NCI-H2196 treated with DMSO at 0.1 percent for 48 hours (cell line): ENCODE data around the gene ATP2A3.
A peak's percentile ranks its signal among the peaks of the same experiment; 100 is the strongest.

Experiments
- DNase-seq: peaks from one replicate; lab custom pipeline; 2025; ENCODE audit not compliant: unreplicated experiment; lab: John Stamatoyannopoulos, UW

Gene ATP2A3

DNA sequence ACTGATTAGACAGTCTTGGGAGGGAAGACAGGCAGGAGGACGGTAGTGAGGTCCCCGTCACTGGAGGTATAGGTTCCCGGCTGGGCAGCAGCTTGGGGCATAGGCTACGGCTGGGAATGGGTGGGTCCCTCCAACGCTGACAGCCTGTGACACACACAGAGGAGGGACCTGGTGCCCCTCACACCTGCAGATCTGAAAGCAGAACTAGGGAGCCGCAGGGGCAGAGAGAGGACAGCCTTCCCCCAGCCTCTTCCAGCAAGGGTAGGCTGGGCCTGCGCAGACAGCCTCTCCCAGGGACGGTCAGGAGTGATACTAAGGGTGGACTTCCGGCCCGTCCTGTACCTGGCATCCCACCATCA lies 49.9 kb downstream of the ATP2A3 start:
- no peak for DNase-seq

- DNase-seq: peak; percentile 19
Observed at GRCh38 chr17:3913531-3914311, 50.5 kb downstream of the ATP2A3 start.

DNA sequence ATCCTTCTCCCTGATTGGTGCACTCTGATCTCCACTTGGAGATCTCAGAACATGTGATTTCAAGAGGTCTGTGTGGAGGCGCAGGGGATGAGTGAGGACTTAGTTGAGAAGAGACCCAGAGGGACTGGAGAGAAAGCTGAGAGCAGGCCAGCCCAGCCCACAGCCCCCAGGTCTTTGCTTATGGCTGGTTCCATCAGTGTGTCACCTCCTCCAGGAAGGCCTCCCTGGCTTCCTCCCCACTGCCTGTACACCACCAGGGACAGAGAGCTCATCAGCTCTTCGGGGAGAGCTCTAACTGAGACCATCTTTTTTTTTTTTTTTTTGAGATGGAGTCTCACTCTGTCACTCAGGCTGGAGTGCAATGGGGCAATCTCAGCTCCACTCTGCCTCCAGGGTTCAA lies 51.4 kb downstream of the ATP2A3 start:
- DNase-seq: no peak

DNA sequence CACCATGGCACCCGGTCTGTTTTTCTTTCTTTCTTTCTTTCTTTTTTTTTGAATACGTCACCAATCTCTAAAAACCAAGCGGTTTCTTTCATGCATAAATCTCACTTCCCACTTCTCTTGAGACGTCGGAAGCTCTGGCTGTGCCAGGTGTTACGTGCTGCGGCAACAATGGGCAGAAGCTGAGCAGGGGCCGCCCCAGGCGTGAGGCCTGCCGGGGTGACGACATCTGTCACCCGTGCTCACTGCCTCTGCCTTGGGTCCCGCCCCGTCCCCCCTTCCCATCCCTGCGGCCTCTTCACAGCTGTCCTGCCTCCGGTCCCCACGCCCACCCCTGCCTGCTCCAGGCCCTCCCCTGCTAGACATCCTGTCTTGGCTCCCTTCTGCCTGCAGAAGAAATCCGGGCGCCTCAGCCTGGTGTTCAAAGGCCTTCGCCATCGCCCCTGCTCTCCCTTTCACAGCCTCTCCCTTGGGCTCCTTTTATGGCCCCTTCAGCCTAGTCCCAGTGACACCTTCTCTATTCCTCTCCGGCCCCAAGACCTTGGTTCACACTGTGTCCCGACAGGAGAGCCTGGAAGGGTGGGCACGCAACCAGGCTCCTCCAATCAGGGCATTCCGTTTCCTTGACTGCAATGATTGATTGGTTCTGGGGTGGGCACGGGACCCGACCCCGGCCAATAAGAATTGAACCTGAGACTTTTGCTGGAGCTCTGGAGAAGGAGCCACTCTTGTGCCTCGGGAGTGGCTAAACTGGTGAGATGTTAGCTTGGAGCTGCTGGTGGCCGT lies 52.8 kb downstream of the ATP2A3 start:
- DNase-seq: no peak

- DNase-seq: no peak
Observed at GRCh38 chr17:3910420-3911270, 53.6 kb downstream of the ATP2A3 start.

- no peak for DNase-seq
Observed at GRCh38 chr17:3909257-3909656, 55.0 kb downstream of the ATP2A3 start.

GRCh38 chr17:3907483-3908216 lies 56.6 kb downstream of the ATP2A3 start:
- DNase-seq: no peak

- DNase-seq: no peak
Observed at GRCh38 chr17:3906881-3907280, 57.4 kb downstream of the ATP2A3 start.

DNA sequence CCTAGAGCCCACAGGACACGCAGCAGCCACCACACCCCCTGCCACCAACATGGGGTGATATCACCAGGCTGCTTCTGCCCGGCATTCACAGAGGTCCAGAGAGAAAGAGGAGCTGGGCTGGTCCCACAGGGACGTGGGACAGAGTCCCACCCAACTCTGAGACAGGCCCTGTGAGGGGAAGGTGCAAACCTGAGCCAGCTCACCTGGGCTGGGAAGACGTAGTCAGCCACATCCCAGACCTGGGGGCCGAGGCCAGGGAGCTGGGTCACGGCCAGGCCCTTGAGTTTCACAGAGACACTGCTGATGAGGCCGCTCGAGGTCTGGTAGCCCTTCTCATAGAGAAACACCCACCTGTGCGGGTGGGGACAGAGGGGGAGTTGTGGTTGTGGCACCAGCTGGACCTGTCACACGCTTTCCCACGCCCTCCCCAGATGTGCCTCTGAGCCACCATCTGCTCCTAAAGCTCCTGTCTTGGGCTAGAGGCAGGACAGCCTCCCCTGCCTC lies 59.2 kb downstream of the ATP2A3 start:
- DNase-seq: no peak

DNA sequence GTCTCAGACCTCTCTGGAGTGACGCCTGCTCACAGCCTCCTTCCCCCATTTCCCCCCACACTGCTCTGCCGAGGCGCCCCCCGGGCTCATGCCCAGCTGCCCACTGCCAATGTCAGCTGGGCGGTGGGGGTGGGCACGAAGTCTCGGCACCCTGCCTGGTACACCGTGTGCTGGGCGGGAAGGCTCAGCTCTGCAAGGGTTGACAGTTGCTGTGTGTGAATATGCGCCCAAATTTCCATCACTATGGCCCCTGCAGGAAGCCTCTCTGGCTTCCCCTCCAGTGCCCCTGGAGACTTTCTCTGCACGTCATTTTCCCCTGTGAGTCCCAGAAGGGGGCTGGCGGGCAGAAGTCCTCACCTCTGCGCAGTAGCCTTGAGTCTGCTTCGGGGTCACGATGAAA lies 59.7 kb downstream of the ATP2A3 start:
- no peak for DNase-seq

- DNase-seq: no peak
Observed at GRCh38 chr17:3903881-3904290, 60.4 kb downstream of the ATP2A3 start.

- no peak for DNase-seq
Observed at GRCh38 chr17:3903051-3903825, 61.0 kb downstream of the ATP2A3 start.

- no peak for DNase-seq
Observed at GRCh38 chr17:3900646-3901045, 63.6 kb downstream of the ATP2A3 start.

DNA sequence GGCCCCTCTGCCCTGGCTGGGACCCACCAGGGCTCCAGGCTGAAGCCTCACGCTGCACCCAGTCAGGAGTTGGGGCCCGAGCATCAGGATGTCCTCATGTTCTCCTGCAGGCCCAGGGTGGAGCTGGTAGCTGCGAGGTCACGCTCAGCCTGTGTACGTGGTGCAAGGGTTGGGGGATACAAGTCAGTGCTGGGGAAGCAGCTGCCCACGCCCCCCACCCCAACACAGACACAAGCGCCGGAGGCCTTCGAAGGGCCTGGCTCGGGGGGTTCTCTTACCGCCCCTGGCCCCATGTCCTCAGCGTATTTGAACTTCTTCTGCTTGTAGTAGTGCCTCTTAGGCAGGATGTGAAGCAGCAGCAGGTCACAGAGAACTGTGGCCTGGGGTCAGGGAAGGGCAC lies 66.5 kb downstream of the ATP2A3 start:
- DNase-seq: no peak

- DNase-seq: no peak
Observed at GRCh38 chr17:3896968-3897235, 67.3 kb downstream of the ATP2A3 start.

DNA sequence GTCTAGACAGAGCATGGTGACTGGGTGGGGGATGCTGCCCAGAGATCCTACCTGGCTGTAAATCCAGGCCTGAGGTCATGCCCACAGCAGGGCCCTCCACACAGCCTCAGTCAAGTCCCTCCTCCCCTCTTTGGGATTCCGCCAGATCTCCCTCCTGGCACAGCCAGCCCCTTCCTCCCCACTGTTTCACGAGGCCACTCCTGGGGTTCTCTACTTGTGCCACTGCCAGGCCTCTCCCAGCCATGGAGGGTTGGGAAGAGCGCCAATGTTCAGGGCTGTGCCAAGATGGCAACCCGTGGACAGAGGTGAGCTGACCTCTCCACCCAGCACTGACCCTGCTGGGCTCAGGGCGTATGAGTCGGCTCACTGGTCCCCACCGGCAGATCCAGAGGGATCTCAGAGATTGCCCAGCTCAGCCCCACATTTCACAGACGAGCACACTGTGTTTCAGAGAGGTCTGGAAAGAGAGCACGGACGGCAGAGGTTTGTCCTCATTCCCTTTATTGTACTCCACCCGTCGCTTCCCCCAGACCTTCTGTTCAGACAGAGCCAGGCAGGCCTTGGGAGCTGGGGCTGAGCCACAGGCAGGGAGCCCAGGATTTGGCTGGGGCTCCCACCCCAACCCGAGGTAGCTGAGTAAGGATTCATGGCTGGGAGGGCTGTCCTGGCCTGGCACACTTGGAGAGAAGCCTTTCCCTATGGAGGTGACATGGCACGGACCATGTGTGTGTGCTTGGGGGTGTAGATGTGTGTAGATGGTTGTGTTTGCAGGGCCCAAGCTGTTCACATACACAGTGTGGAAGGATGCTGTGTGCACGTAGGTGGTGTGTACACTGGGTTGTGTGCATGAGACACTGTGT lies 67.9 kb downstream of the ATP2A3 start:
- DNase-seq: no peak

DNA sequence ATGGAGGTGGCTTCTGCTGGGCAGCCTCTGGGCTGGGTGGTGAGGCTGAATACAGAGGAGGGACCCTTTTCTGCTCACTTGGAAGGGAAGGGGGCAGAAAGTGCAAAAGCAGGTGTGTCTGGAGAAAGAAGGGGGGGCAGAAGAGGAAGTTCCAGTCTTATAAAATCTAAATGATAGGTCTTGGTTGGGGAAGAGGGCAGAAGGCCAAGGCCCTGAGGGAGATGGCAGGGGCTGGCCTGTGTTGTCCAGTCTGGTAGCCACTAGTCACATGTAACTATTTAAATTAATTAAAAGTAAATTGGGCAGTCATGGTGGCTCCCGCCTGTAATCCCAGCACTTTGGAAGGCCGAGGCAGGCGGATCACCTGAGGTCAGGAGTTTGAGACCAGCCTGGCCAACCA lies 68.9 kb downstream of the ATP2A3 start:
- no peak for DNase-seq

- DNase-seq: no peak
Observed at GRCh38 chr17:3894911-3895343, 69.3 kb downstream of the ATP2A3 start.

- no peak for DNase-seq
Observed at GRCh38 chr17:3894188-3894587, 70.0 kb downstream of the ATP2A3 start.
